HEK293 (cell line): ENCODE measurements around the gene KCTD17.
A peak's percentile ranks its signal among the peaks of the same experiment; 100 is the strongest.

Experiments
- CTCF ChIA-PET: fragments of 350-600 bp; formaldehyde crosslinking; extraction: SDS; loops from one replicate; lab custom pipeline; 2021; ENCODE audit warnings: antibody characterized with exemption; lab: Yijun Ruan, JAX
- POLR2A ChIA-PET: fragments of 300-600 bp; formaldehyde crosslinking; extraction: SDS; loops from one replicate; lab custom pipeline; 2020; ENCODE audit warnings: antibody characterized with exemption, inconsistent platforms; lab: Yijun Ruan, JAX
- H3K27ac ChIP-seq: fragments of 200-500 bp; sonication (Bioruptor generic); 2 replicates; pipeline ENCODE4 v1.5.1; 2014; ENCODE audit warnings: low read depth, low read length, control low read depth, inconsistent platforms; ENCODE audit errors: extremely low read depth
- H3K36me3 ChIP-seq, 2 experiments: fragments of 200-500 bp in 1 of 2; sonication (Bioruptor generic) in 1 of 2; 1 replicate in 1 of 2; 2 replicates in 1 of 2; pipeline ENCODE4 v1.5.1; 2014 to 2017; ENCODE audit warnings: inconsistent platforms in 2 of 2, low read length in 2 of 2; ENCODE audit not compliant: control insufficient read depth in 2 of 2, insufficient read depth in 1 of 2
- H3K4me1 ChIP-seq: fragments of 200-500 bp; sonication (Bioruptor generic); 2 replicates; pipeline ENCODE4 v1.5.1; 2014; ENCODE audit warnings: mild to moderate bottlenecking, low read length, inconsistent platforms; ENCODE audit not compliant: control insufficient read depth, insufficient read depth
- H3K4me3 ChIP-seq: 2 replicates; pipeline ENCODE4 v1.5.1; 2011; ENCODE audit warnings: low read depth, mild to moderate bottlenecking, control low read depth, low read length, moderate library complexity
- H3K9me3 ChIP-seq: fragments of 200-500 bp; sonication (Bioruptor generic); 2 replicates; pipeline ENCODE4 v1.5.1; 2014; ENCODE audit warnings: low read depth, low read length, inconsistent platforms; ENCODE audit not compliant: control insufficient read depth, insufficient read depth
- BCL11B ChIP-seq: fragments of 450-650 bp; formaldehyde crosslinking; IDR thresholded peaks from 2 replicates; pipeline ENCODE4 v1.5.1; 2016; ENCODE audit warnings: low read depth, missing biosample characterization, missing genetic modification characterization
- EGR2 ChIP-seq: fragments of 450-650 bp; formaldehyde crosslinking; IDR thresholded peaks from 2 replicates; pipeline ENCODE4 v1.5.1; 2016; ENCODE audit warnings: low read depth, missing biosample characterization, missing genetic modification characterization
- FEZF1 ChIP-seq: fragments of 450-650 bp; formaldehyde crosslinking; IDR thresholded peaks from 2 replicates; pipeline ENCODE4 v1.5.1; 2016; ENCODE audit warnings: missing biosample characterization, missing genetic modification characterization
- GLIS1 ChIP-seq: fragments of 450-650 bp; formaldehyde crosslinking; IDR thresholded peaks from 2 replicates; pipeline ENCODE4 v1.5.1; 2016; ENCODE audit warnings: missing biosample characterization, missing genetic modification characterization
- KLF1 ChIP-seq: fragments of 450-650 bp; formaldehyde crosslinking; IDR thresholded peaks from 2 replicates; pipeline ENCODE4 v1.5.1; 2016; ENCODE audit warnings: missing biosample characterization, missing genetic modification characterization
- PATZ1 ChIP-seq: fragments of 450-650 bp; formaldehyde crosslinking; IDR thresholded peaks from 2 replicates; pipeline ENCODE4 v1.5.1; 2016; ENCODE audit warnings: missing biosample characterization, missing genetic modification characterization
- PRDM4 ChIP-seq: fragments of 450-650 bp; formaldehyde crosslinking; IDR thresholded peaks from 2 replicates; pipeline ENCODE4 v1.5.1; 2017; ENCODE audit warnings: missing biosample characterization, missing genetic modification characterization
- WT1 ChIP-seq: fragments of 450-650 bp; formaldehyde crosslinking; IDR thresholded peaks from 2 replicates; pipeline ENCODE4 v1.5.1; 2016; ENCODE audit warnings: missing biosample characterization, missing genetic modification characterization
- ZFHX2 ChIP-seq: fragments of 450-650 bp; formaldehyde crosslinking; conservative IDR thresholded peaks from 2 replicates; pipeline ENCODE4 v1.5.1; 2016; ENCODE audit warnings: missing biosample characterization, missing genetic modification characterization
- ZFP37 ChIP-seq: fragments of 450-650 bp; formaldehyde crosslinking; IDR thresholded peaks from 2 replicates; pipeline ENCODE4 v1.5.1; 2016; ENCODE audit warnings: missing biosample characterization, missing genetic modification characterization
- ZIC2 ChIP-seq: fragments of 450-650 bp; formaldehyde crosslinking; IDR thresholded peaks from 2 replicates; pipeline ENCODE4 v1.5.1; 2016; ENCODE audit warnings: missing biosample characterization, missing genetic modification characterization
- ZNF132 ChIP-seq: fragments of 450-650 bp; formaldehyde crosslinking; IDR thresholded peaks from 2 replicates; pipeline ENCODE4 v1.5.1; 2017; ENCODE audit warnings: missing biosample characterization, missing genetic modification characterization, borderline replicate concordance
- ZNF221 ChIP-seq: fragments of 450-650 bp; formaldehyde crosslinking; IDR thresholded peaks from 2 replicates; pipeline ENCODE4 v1.5.1; 2017; ENCODE audit warnings: missing biosample characterization, missing genetic modification characterization, borderline replicate concordance
- ZNF324 ChIP-seq: fragments of 450-650 bp; formaldehyde crosslinking; IDR thresholded peaks from 2 replicates; pipeline ENCODE4 v1.5.1; 2016; ENCODE audit warnings: missing biosample characterization, missing genetic modification characterization
- ZNF639 ChIP-seq: fragments of 450-650 bp; formaldehyde crosslinking; IDR thresholded peaks from 2 replicates; pipeline ENCODE4 v1.5.1; 2016; ENCODE audit warnings: missing biosample characterization, missing genetic modification characterization
- ZNF776 ChIP-seq: fragments of 450-650 bp; formaldehyde crosslinking; IDR thresholded peaks from 2 replicates; pipeline ENCODE4 v1.5.0; 2017; ENCODE audit warnings: missing biosample characterization, missing genetic modification characterization, borderline replicate concordance
- ZNF777 ChIP-seq: fragments of 450-650 bp; formaldehyde crosslinking; IDR thresholded peaks from 2 replicates; pipeline ENCODE4 v1.5.1; 2017; ENCODE audit warnings: missing biosample characterization, missing genetic modification characterization, borderline replicate concordance
- ZSCAN16 ChIP-seq: fragments of 450-650 bp; formaldehyde crosslinking; IDR thresholded peaks from 2 replicates; pipeline ENCODE4 v1.5.1; 2016; ENCODE audit warnings: missing biosample characterization, missing genetic modification characterization
- TF ChIP-seq, protein P1 (sequence below): fragments of 450-650 bp; formaldehyde crosslinking; IDR thresholded peaks from 2 replicates; pipeline ENCODE4 v1.5.1; 2016; ENCODE audit warnings: missing biosample characterization, missing genetic modification characterization
- TF ChIP-seq, protein P2 (sequence below): fragments of 450-650 bp; formaldehyde crosslinking; conservative IDR thresholded peaks from 2 replicates; pipeline ENCODE4 v1.5.1; 2016; ENCODE audit warnings: low read depth, missing biosample characterization, missing genetic modification characterization

The KCTD17 gene

DNA sequence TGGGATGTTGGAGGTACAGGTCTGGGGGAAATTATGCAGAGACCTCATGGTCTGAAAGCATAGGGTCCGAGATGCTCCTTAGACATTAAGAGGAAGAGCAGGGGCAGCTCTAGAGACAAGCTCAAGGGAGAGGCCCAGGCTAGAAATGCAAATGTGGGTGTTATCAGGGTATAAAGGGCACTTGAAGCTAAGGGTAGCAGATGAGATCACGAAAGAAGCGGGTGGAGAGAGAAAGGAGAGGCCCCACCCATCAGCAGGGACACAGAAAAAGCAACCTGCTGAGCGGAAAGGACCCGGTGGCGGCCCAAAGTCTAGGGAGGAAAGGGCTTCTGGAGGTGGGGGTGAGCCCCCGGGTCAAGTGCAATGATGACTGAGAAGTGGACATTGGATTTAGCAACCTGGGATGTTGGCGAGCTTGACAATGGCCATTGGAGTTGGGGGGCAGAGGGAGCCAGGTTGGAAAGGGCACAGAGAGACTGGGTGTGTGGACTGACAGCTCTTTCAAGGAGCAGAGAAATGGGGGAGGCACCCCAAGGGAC, 49.1 kb downstream of the KCTD17 start:
- no peak overlapping the region for H3K4me3 ChIP-seq
- POLR2A ChIA-PET, result interaction anchor here (1.1 kb wide), 1 partner anchor 99 kb away, joined by 3 read pairs; no protein-coding TSS in a partner anchor
- no peak for TF ChIP-seq ZSCAN16 (tag by site-specific recombination)
- TF ChIP-seq WT1 (tag by site-specific recombination), result no peak
- TF ChIP-seq PRDM4 (tag by site-specific recombination), result no peak
- peak; percentile 58 for TF ChIP-seq ZFHX2
- TF ChIP-seq BCL11B (tag by site-specific recombination), result no peak
- TF ChIP-seq PATZ1 (tag by site-specific recombination), result peak; percentile 60
- TF ChIP-seq EGR2 (tag by site-specific recombination), result 0 out of 2 replicates have a peak, but pooled peaks have one; percentile 50
- TF ChIP-seq KLF1 (tag by site-specific recombination), result peak; percentile 82
- no peak for TF ChIP-seq ZNF221 (tag by site-specific recombination)
- TF ChIP-seq, protein P1, sequence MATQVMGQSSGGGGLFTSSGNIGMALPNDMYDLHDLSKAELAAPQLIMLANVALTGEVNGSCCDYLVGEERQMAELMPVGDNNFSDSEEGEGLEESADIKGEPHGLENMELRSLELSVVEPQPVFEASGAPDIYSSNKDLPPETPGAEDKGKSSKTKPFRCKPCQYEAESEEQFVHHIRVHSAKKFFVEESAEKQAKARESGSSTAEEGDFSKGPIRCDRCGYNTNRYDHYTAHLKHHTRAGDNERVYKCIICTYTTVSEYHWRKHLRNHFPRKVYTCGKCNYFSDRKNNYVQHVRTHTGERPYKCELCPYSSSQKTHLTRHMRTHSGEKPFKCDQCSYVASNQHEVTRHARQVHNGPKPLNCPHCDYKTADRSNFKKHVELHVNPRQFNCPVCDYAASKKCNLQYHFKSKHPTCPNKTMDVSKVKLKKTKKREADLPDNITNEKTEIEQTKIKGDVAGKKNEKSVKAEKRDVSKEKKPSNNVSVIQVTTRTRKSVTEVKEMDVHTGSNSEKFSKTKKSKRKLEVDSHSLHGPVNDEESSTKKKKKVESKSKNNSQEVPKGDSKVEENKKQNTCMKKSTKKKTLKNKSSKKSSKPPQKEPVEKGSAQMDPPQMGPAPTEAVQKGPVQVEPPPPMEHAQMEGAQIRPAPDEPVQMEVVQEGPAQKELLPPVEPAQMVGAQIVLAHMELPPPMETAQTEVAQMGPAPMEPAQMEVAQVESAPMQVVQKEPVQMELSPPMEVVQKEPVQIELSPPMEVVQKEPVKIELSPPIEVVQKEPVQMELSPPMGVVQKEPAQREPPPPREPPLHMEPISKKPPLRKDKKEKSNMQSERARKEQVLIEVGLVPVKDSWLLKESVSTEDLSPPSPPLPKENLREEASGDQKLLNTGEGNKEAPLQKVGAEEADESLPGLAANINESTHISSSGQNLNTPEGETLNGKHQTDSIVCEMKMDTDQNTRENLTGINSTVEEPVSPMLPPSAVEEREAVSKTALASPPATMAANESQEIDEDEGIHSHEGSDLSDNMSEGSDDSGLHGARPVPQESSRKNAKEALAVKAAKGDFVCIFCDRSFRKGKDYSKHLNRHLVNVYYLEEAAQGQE (tag by site-specific recombination), result no peak
- TF ChIP-seq ZNF324 (tag by site-specific recombination), result no peak
- TF ChIP-seq, all 188 proteins: peak for 4
- H3K4me1 ChIP-seq, result no peaks in the 10 kb centered on the region; the same call in 1 of the 2 replicates
- no peak overlapping the region for H3K27ac ChIP-seq
- H3K36me3 ChIP-seq, result no peaks in the 10 kb centered on the region
- no peaks in the 10 kb centered on the region for H3K9me3 ChIP-seq
- CTCF ChIA-PET, result interaction anchor here (0.6 kb wide), 1 partner anchor 172 kb away, joined by 5 read pairs; no protein-coding TSS in a partner anchor

DNA sequence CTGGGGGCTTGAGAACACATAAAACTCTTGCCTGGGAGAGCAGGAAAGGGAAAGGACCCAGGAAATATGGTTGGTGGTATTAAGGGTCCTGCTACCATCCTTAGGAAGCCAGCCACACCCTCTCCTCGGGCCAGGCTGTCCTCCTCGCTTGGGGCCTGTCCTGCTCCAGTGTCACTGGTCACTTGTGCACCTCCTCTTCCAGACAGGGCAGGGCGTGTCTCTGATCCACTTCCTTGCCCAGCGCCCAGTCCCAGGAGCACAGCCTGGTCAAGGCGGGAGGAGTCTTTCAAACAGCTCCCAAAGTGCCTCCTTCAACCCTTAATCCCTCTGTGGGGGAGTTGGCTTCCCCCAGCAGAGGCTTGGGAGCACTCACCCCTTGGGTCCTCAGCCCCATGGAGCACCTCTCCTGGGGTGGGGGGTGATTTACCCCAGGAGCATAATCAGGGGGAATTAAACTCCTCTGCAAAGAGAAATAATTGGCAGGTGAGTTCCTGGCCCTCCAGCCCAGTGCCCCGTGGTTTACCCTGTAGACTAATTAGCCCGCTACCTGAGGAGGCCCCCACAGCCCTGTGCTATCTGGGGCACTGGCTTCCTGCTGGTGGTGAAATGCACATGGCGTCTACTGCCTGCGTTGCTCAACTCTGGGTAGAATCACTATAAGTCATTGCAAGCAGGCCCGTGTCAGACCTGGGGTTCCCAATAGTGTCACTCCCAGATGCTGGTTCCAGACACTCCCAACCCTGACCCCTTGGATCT, 49.9 kb downstream of the KCTD17 start:
- CTCF ChIA-PET, result interaction anchor here (0.6 kb wide), 1 partner anchor 172 kb away, joined by 5 read pairs; no protein-coding TSS in a partner anchor
- no peaks in the 10 kb centered on the region for H3K36me3 ChIP-seq
- no peaks in the 10 kb centered on the region for H3K9me3 ChIP-seq
- POLR2A ChIA-PET, result interaction anchor here (1.1 kb wide), 1 partner anchor 98 kb away, joined by 3 read pairs; no protein-coding TSS in a partner anchor
- H3K4me1 ChIP-seq, result no peaks in the 10 kb centered on the region; the same call in 1 of the 2 replicates
- no peak overlapping the region for H3K4me3 ChIP-seq
- H3K27ac ChIP-seq, result no peak overlapping the region
- TF ChIP-seq ZNF639 (no peak), ZFP37 (tag by site-specific recombination) (no peak), ZNF776 (tag by site-specific recombination) (no peak), ZNF777 (tag by site-specific recombination) (no peak), ZNF132 (no peak), FEZF1 (no peak), ZIC2 (tag by site-specific recombination) (peak; percentile 68), GLIS1 (peak; percentile 15; the same call in 1 of the 2 replicates)
- TF ChIP-seq, protein P2, sequence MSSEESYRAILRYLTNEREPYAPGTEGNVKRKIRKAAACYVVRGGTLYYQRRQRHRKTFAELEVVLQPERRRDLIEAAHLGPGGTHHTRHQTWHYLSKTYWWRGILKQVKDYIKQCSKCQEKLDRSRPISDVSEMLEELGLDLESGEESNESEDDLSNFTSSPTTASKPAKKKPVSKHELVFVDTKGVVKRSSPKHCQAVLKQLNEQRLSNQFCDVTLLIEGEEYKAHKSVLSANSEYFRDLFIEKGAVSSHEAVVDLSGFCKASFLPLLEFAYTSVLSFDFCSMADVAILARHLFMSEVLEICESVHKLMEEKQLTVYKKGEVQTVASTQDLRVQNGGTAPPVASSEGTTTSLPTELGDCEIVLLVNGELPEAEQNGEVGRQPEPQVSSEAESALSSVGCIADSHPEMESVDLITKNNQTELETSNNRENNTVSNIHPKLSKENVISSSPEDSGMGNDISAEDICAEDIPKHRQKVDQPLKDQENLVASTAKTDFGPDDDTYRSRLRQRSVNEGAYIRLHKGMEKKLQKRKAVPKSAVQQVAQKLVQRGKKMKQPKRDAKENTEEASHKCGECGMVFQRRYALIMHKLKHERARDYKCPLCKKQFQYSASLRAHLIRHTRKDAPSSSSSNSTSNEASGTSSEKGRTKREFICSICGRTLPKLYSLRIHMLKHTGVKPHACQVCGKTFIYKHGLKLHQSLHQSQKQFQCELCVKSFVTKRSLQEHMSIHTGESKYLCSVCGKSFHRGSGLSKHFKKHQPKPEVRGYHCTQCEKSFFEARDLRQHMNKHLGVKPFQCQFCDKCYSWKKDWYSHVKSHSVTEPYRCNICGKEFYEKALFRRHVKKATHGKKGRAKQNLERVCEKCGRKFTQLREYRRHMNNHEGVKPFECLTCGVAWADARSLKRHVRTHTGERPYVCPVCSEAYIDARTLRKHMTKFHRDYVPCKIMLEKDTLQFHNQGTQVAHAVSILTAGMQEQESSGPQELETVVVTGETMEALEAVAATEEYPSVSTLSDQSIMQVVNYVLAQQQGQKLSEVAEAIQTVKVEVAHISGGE (tag by site-specific recombination), result no peak
